Neuronal stem cell (in vitro differentiated cells): ENCODE data around the gene ZNF169.
"Not testable (repeated sequence)": the region's sequence is repeated elsewhere in the genome, so short reads cannot be mapped to it uniquely, and the experiment has no call there.

Experiments
- DNase-seq: peaks from one replicate; pipeline ENCODE4 v3.0.0-alpha.2; 2013; ENCODE audit warnings: low spot score
- H2AFZ ChIP-seq: one replicate; pipeline ENCODE4 v1.6.1; 2013; ENCODE audit warnings: mild to moderate bottlenecking, low read length, inconsistent platforms
- H2AK5ac ChIP-seq: 2 replicates; pipeline ENCODE4 v1.6.1; 2013; ENCODE audit warnings: low read depth, mild to moderate bottlenecking, inconsistent platforms, low read length, moderate library complexity, mixed read lengths
- H2BK120ac ChIP-seq: 2 replicates; pipeline ENCODE4 v1.6.1; 2013; ENCODE audit warnings: low read depth, mild to moderate bottlenecking, inconsistent platforms, low read length, moderate library complexity, mixed read lengths
- H2BK12ac ChIP-seq: one replicate; pipeline ENCODE4 v1.6.1; 2013; ENCODE audit warnings: low read length, inconsistent platforms
- H2BK15ac ChIP-seq: 2 replicates; pipeline ENCODE4 v1.6.1; 2013; ENCODE audit warnings: mild to moderate bottlenecking, low read length, inconsistent platforms, mixed read lengths
- H2BK5ac ChIP-seq: one replicate; pipeline ENCODE4 v1.6.1; 2013; ENCODE audit warnings: inconsistent platforms, mild to moderate bottlenecking, low read length, moderate library complexity
- H3K14ac ChIP-seq: one replicate; pipeline ENCODE4 v1.6.1; 2013; ENCODE audit warnings: low read length, inconsistent platforms
- H3K18ac ChIP-seq: 2 replicates; pipeline ENCODE4 v1.6.1; 2013; ENCODE audit warnings: low read length, inconsistent platforms
- H3K23ac ChIP-seq: 2 replicates; pipeline ENCODE4 v1.6.1; 2013; ENCODE audit warnings: low read depth, mild to moderate bottlenecking, mixed read lengths, low read length, inconsistent platforms; ENCODE audit not compliant: poor library complexity
- H3K27ac ChIP-seq: replicated peaks from 3 replicates; pipeline ENCODE4 v1.5.1; 2013; ENCODE audit warnings: low read length, inconsistent platforms
- H3K27me3 ChIP-seq, 3 experiments: 2 replicates each; pipeline ENCODE4 v1.6.1; 2013; ENCODE audit warnings: low read length in 3 of 3, mild to moderate bottlenecking in 2 of 3, inconsistent platforms in 1 of 3, low read depth in 1 of 3, mixed read lengths in 1 of 3, moderate library complexity in 1 of 3; ENCODE audit not compliant: control insufficient read depth in 3 of 3, insufficient read depth in 3 of 3
- H3K36me3 ChIP-seq, 2 donors: replicated peaks in 1 of 2; 2 replicates each; pipeline ENCODE4 v1.6.1; 2013; ENCODE audit warnings: low read length in 2 of 2; ENCODE audit not compliant: control insufficient read depth in 2 of 2, insufficient read depth in 2 of 2
- H3K4ac ChIP-seq: 2 replicates; pipeline ENCODE4 v1.6.1; 2013; ENCODE audit warnings: inconsistent platforms, mild to moderate bottlenecking, low read length, moderate library complexity
- H3K4me1 ChIP-seq, 2 donors: 1 replicate in 1 of 2; 2 replicates in 1 of 2; pipeline ENCODE4 v1.6.1; 2013; ENCODE audit warnings: low read length in 2 of 2, low read depth in 1 of 2; ENCODE audit not compliant: control insufficient read depth in 2 of 2, insufficient read depth in 1 of 2
- H3K4me2 ChIP-seq: one replicate; pipeline ENCODE4 v1.6.1; 2013; ENCODE audit warnings: mild to moderate bottlenecking, low read length, inconsistent platforms; ENCODE audit not compliant: insufficient read depth, poor library complexity, severe bottlenecking
- H3K4me3 ChIP-seq, 2 donors: 2 replicates each; pipeline ENCODE4 v1.5.1; 2013; ENCODE audit warnings: low read length in 2 of 2, mild to moderate bottlenecking in 2 of 2, inconsistent platforms in 1 of 2, moderate library complexity in 1 of 2
- H3K79me1 ChIP-seq: one replicate; pipeline ENCODE4 v1.6.1; 2013; ENCODE audit warnings: low read depth, mild to moderate bottlenecking, inconsistent platforms, low read length, moderate library complexity
- H3K9ac ChIP-seq: one replicate; pipeline ENCODE4 v1.6.1; 2013; ENCODE audit warnings: mild to moderate bottlenecking, low read depth, low read length, inconsistent platforms; ENCODE audit not compliant: poor library complexity
- H3K9me3 ChIP-seq, 2 donors: replicated peaks in 1 of 2; 2 replicates each; pipeline versions ENCODE3 to v1.6.1; 2013; ENCODE audit warnings: low read length in 2 of 2, mild to moderate bottlenecking in 2 of 2, inconsistent platforms in 1 of 2, low read depth in 1 of 2, mixed read lengths in 1 of 2, moderate library complexity in 1 of 2; ENCODE audit not compliant: control insufficient read depth in 2 of 2, insufficient read depth in 1 of 2
- H4K8ac ChIP-seq: one replicate; pipeline ENCODE4 v1.6.1; 2013; ENCODE audit warnings: low read depth, mild to moderate bottlenecking, inconsistent platforms, low read length, moderate library complexity
- H4K91ac ChIP-seq: one replicate; pipeline ENCODE4 v1.6.1; 2013; ENCODE audit warnings: low read length, low read depth, mild to moderate bottlenecking, inconsistent platforms; ENCODE audit not compliant: poor library complexity
- WGBS, 2 donors: extraction: QIAGEN DNeasy Blood & Tissue Kit; methylation state at CpG; one replicate each; pipeline ENCODE4 v1.1.7; 2013; ENCODE audit warnings: missing lambda C conversion rate in 2 of 2, mixed read lengths in 1 of 2; ENCODE audit not compliant: insufficient read length in 2 of 2, insufficient replicate concordance in 1 of 2; ENCODE audit errors: extremely low coverage in 2 of 2; 5-methylcytosine and 5-hydroxymethylcytosine counted together

The ZNF169 gene

GRCh38 chr9:94341703-94342102 lies 82.6 kb downstream of the ZNF169 start:
- not testable (repeated sequence) for H4K8ac ChIP-seq, DNase-seq, H3K4me2 ChIP-seq, H3K4me1 ChIP-seq, H2AFZ ChIP-seq, H2BK120ac ChIP-seq, H3K9ac ChIP-seq, H3K36me3 ChIP-seq, H3K27ac ChIP-seq, H4K91ac ChIP-seq, H2BK12ac ChIP-seq, H2BK5ac ChIP-seq, H3K27me3 ChIP-seq, H2BK15ac ChIP-seq, H3K18ac ChIP-seq, H3K79me1 ChIP-seq, H3K9me3 ChIP-seq, H3K4ac ChIP-seq, H3K4me3 ChIP-seq, H2AK5ac ChIP-seq, H3K23ac ChIP-seq, H3K14ac ChIP-seq
- WGBS, 2 donors: no CpG with 5 or more reads among the region's 2 CpGs

- not testable (repeated sequence) for H3K4me2 ChIP-seq, H3K14ac ChIP-seq, H3K4ac ChIP-seq, H2BK120ac ChIP-seq, H3K18ac ChIP-seq, H3K4me3 ChIP-seq, H3K23ac ChIP-seq, H3K4me1 ChIP-seq, H3K9ac ChIP-seq, H2BK15ac ChIP-seq, DNase-seq, H4K8ac ChIP-seq, H3K79me1 ChIP-seq, H3K27ac ChIP-seq, H3K9me3 ChIP-seq, H3K27me3 ChIP-seq, H2AFZ ChIP-seq, H2AK5ac ChIP-seq, H2BK12ac ChIP-seq, H2BK5ac ChIP-seq, H3K36me3 ChIP-seq, H4K91ac ChIP-seq
- WGBS, 2 donors: no CpG with 5 or more reads among the region's 16 CpGs
Measured at GRCh38 chr9:94347451-94347850, 88.4 kb downstream of the ZNF169 start.

GRCh38 chr9:94348754-94349153 lies 89.7 kb downstream of the ZNF169 start:
- not testable (repeated sequence) for H3K4me1 ChIP-seq, H3K27me3 ChIP-seq, H3K23ac ChIP-seq, H3K14ac ChIP-seq, H2BK120ac ChIP-seq, H4K8ac ChIP-seq, H2AK5ac ChIP-seq, H3K9me3 ChIP-seq, H3K9ac ChIP-seq, H2BK5ac ChIP-seq, H3K4me2 ChIP-seq, H2AFZ ChIP-seq, H3K4ac ChIP-seq, DNase-seq, H4K91ac ChIP-seq, H3K18ac ChIP-seq, H3K27ac ChIP-seq, H2BK15ac ChIP-seq, H2BK12ac ChIP-seq, H3K36me3 ChIP-seq, H3K4me3 ChIP-seq, H3K79me1 ChIP-seq
- no CpG with 5 or more reads among the region's 3 CpGs for WGBS, 2 donors
